Ectodermal cell (in vitro differentiated cells): ENCODE measurements around the gene TSACC.
"Not testable (repeated sequence)": the region's sequence is repeated elsewhere in the genome, so short reads cannot be mapped to it uniquely, and the experiment has no call there.

ENCODE experiments used
- H3K27ac ChIP-seq: 2 replicates; pipeline ENCODE4 v1.7.0; 2013; ENCODE audit warnings: mild to moderate bottlenecking, low read depth, low read length; ENCODE audit not compliant: insufficient read depth, poor library complexity, severe bottlenecking
- H3K27me3 ChIP-seq: 2 replicates; pipeline ENCODE4 v1.7.0; 2013; ENCODE audit warnings: mild to moderate bottlenecking, low read length; ENCODE audit not compliant: insufficient read depth, control insufficient read depth, poor library complexity, severe bottlenecking
- H3K36me3 ChIP-seq: one replicate; pipeline ENCODE4 v1.7.0; 2013; ENCODE audit warnings: low read length; ENCODE audit not compliant: control insufficient read depth, insufficient read depth
- H3K4me1 ChIP-seq: one replicate; pipeline ENCODE4 v1.7.0; 2013; ENCODE audit warnings: low read length; ENCODE audit not compliant: control insufficient read depth, insufficient read depth
- H3K4me3 ChIP-seq: 2 replicates; pipeline ENCODE4 v1.7.0; 2013; ENCODE audit warnings: low read depth, low read length, control low read depth; ENCODE audit not compliant: insufficient read depth
- H3K9me3 ChIP-seq: 2 replicates; pipeline ENCODE4 v1.7.0; 2013; ENCODE audit warnings: mild to moderate bottlenecking, low read length, moderate library complexity; ENCODE audit not compliant: control insufficient read depth
- WGBS, 2 experiments: methylation state at CpG; one replicate each; pipeline ENCODE4 v1.1.7; 2013; ENCODE audit warnings: missing lambda C conversion rate in 2 of 2; 5-methylcytosine and 5-hydroxymethylcytosine counted together

Gene TSACC

DNA sequence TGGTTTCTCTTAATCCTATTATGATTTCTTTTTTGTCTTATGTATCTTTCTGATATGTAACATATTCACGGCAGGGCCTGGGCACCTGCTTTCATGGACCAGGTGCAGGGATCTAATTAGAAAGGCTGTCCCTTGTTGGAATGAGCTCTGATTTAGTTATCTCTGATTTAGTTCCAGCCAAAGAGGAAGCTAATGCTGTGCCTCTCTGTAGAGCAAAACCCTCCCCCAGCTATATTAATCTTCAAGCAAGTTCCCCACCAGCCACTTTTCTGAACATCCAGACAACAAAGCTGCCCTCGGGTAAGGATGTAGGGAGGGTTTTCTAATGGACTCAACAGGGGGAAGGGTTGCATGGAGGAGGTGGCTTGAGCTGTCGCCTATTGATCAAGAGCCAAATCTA lies 6.1 kb downstream of the TSACC start:
- no peaks in the 10 kb centered on the region for H3K36me3 ChIP-seq
- no peak overlapping the region for H3K27ac ChIP-seq
- H3K27me3 ChIP-seq, result peaks cover 8% of the 10 kb centered on the region
- H3K9me3 ChIP-seq, result no peaks in the 10 kb centered on the region
- no peaks in the 10 kb centered on the region for H3K4me1 ChIP-seq
- H3K4me3 ChIP-seq, result no peak overlapping the region
- WGBS, 2 experiments, result 87 to 94% methylated on average over 3 of the region's 3 CpGs

DNA sequence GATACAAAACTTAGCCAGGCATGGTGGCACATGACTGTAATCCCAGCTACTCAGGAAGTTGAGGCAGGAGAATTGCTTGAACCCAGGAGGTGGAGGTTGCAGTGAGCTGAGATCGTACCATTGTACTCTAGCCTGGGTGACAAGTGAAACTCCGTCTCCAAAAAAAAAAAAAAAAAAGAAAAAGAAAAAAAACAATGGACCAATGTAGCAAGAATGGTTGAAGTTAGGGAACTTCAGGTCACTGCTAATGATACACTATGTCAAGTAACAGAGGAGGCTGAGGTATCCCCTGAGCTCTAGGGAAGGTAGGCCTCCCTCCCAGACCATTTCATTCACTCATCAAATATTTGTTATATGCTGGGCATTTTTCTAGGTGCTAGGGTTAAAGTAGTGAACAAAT lies 7.7 kb downstream of the TSACC start:
- not testable (repeated sequence) for H3K27me3 ChIP-seq, H3K27ac ChIP-seq, H3K4me3 ChIP-seq, H3K36me3 ChIP-seq, H3K4me1 ChIP-seq, H3K9me3 ChIP-seq
- 88 to 94% methylated on average over 2 of the region's 2 CpGs for WGBS, 2 experiments

- Histone ChIP-seq H3K4me3 (no peak overlapping the region), H3K4me1 (no peaks in the 10 kb centered on the region), H3K36me3 (no peaks in the 10 kb centered on the region), H3K9me3 (no peaks in the 10 kb centered on the region), H3K27me3 (peaks cover 8% of the 10 kb centered on the region), H3K27ac (no peak overlapping the region)
- 66 to 72% methylated on average over 2 of the region's 2 CpGs for WGBS, 2 experiments
Measured at GRCh38 chr1:156346636-156347035, 8.3 kb downstream of the TSACC start.

GRCh38 chr1:156347331-156347730 lies 9.0 kb downstream of the TSACC start:
- WGBS, 2 experiments, result 85 to 88% methylated on average over 4 of the region's 4 CpGs
- peaks cover 8% of the 10 kb centered on the region for H3K27me3 ChIP-seq
- H3K4me3 ChIP-seq, result no peak overlapping the region
- no peak overlapping the region for H3K27ac ChIP-seq
- H3K36me3 ChIP-seq, result no peaks in the 10 kb centered on the region
- H3K9me3 ChIP-seq, result no peaks in the 10 kb centered on the region
- H3K4me1 ChIP-seq, result no peaks in the 10 kb centered on the region

DNA sequence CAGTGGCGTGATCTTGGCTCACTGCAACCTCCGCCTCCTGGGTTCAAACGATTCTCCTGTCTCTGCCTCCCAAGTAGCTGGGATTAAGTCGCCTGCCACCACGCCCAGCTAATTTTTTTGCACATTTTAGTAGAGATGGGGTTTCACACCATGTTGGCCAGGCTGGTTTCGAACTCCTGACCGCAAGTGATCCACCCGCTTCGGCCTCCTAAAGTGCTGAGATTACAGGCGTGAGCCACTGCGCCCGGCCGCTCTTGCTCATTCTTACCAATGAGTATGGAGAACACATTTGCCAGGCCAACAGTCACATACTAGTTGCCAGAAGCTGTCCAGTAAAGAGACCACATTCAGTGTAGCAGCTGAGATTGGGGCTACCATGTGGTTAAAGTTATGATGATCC lies 14.2 kb downstream of the TSACC start:
- 92 to 94% methylated on average over 13 of the region's 13 CpGs for WGBS, 2 experiments
- H3K27ac ChIP-seq, H3K9me3 ChIP-seq, H3K4me1 ChIP-seq, H3K36me3 ChIP-seq, H3K4me3 ChIP-seq: not testable (repeated sequence)
- peaks cover 22% of the 10 kb centered on the region for H3K27me3 ChIP-seq

DNA sequence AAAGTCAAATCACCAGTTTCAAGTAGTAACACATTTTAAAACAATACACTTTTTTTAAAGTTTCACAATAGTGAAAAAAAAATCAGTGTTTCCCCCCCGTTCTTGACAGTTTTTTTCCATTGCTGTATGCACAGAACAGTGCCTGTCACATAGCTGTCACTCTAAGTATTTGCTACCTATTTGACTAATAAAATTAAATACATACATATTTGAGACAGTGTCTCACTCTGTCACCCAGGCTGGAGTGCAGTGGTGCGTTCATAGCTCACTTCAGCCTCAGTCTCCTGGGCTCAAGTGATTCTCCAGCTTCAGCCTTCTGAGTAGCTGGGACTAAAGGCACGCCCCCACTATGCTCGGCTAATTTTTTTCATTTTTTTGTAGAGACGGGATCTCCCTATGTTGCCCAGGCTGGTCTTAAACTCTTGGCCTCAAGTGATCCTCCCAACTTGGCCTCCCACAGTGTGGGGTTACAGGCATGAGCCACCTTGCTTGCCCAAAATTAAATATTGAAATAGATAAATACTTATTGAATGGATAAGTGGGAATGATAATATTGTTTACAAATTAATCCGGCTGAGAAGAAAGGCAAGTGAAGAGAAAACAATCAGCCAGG lies 18.0 kb downstream of the TSACC start:
- Histone ChIP-seq H3K36me3 (no peaks in the 10 kb centered on the region), H3K9me3 (no peaks in the 10 kb centered on the region), H3K4me1 (no peaks in the 10 kb centered on the region), H3K4me3 (no peak overlapping the region), H3K27me3 (peaks cover 25% of the 10 kb centered on the region), H3K27ac (no peak overlapping the region)
- WGBS, 2 experiments, result 73 to 77% methylated on average over 6 of the region's 6 CpGs

- Histone ChIP-seq H3K9me3 (no peaks in the 10 kb centered on the region), H3K27ac (no peak overlapping the region), H3K4me1 (no peaks in the 10 kb centered on the region), H3K27me3 (peaks cover 25% of the 10 kb centered on the region), H3K36me3 (no peaks in the 10 kb centered on the region), H3K4me3 (no peak overlapping the region)
- WGBS, 2 experiments, result 11 to 13% methylated on average over 22 of the region's 22 CpGs
Measured at GRCh38 chr1:156356875-156357534, 18.7 kb downstream of the TSACC start.

GRCh38 chr1:156357977-156358376 lies 19.7 kb downstream of the TSACC start:
- H3K9me3 ChIP-seq, result no peaks in the 10 kb centered on the region
- 94% methylated on average over 2 of the region's 2 CpGs for WGBS, 2 experiments
- peaks cover 25% of the 10 kb centered on the region for H3K27me3 ChIP-seq
- no peaks in the 10 kb centered on the region for H3K4me1 ChIP-seq
- no peak overlapping the region for H3K4me3 ChIP-seq
- H3K36me3 ChIP-seq, result no peaks in the 10 kb centered on the region
- no peak overlapping the region for H3K27ac ChIP-seq

- H3K4me3 ChIP-seq, result no peak overlapping the region
- H3K27ac ChIP-seq, result no peak overlapping the region
- WGBS, 2 experiments, result 93 to 94% methylated on average over 1 of the region's 1 CpG
- no peaks in the 10 kb centered on the region for H3K9me3 ChIP-seq
- no peaks in the 10 kb centered on the region for H3K4me1 ChIP-seq
- H3K27me3 ChIP-seq, result peaks cover 25% of the 10 kb centered on the region
- no peaks in the 10 kb centered on the region for H3K36me3 ChIP-seq
Measured at GRCh38 chr1:156358641-156359040, 20.3 kb downstream of the TSACC start.

GRCh38 chr1:156359249-156359648 lies 20.9 kb downstream of the TSACC start:
- no peaks in the 10 kb centered on the region for H3K9me3 ChIP-seq
- H3K4me3 ChIP-seq, result no peak overlapping the region
- no peaks in the 10 kb centered on the region for H3K36me3 ChIP-seq
- peaks cover 25% of the 10 kb centered on the region for H3K27me3 ChIP-seq
- H3K27ac ChIP-seq, result no peak overlapping the region
- WGBS, 2 experiments, result 88 to 92% methylated on average over 3 of the region's 3 CpGs
- no peaks in the 10 kb centered on the region for H3K4me1 ChIP-seq
